Hepatocyte (in vitro differentiated cells): ENCODE data around the gene SIK2. TPM values are rescaled to one million over a fixed set of nuclear protein-coding genes. Genes with fewer than 3 reads are reported as not detected.

Source experiments
- DNase-seq: peaks from one replicate; pipeline ENCODE4 v3.0.0-alpha.2; 2016; ENCODE audit warnings: low spot score
- H2AFZ ChIP-seq: fragments of 200-600 bp; sonication (generic); 2 replicates; pipeline ENCODE4 v1.6.0; 2016; ENCODE audit warnings: antibody characterized with exemption, mild to moderate bottlenecking
- H3K27ac ChIP-seq: fragments of 200-600 bp; sonication (generic); 2 replicates; pipeline ENCODE4 v1.5.1; 2016; ENCODE audit warnings: mild to moderate bottlenecking
- H3K27me3 ChIP-seq: fragments of 200-600 bp; sonication (generic); 2 replicates; pipeline ENCODE4 v1.6.1; 2016
- H3K36me3 ChIP-seq: fragments of 200-600 bp; sonication (generic); replicated peaks from 2 replicates; pipeline ENCODE4 v1.5.1; 2016; ENCODE audit warnings: low read depth; ENCODE audit not compliant: insufficient read depth
- H3K4me1 ChIP-seq: fragments of 200-600 bp; sonication (generic); 2 replicates; pipeline ENCODE4 v1.5.1; 2016; ENCODE audit warnings: mild to moderate bottlenecking, moderate library complexity; ENCODE audit not compliant: insufficient read depth
- H3K4me2 ChIP-seq: fragments of 200-600 bp; sonication (generic); 2 replicates; pipeline ENCODE4 v1.6.0; 2016
- H3K4me3 ChIP-seq: fragments of 200-600 bp; sonication (generic); 2 replicates; pipeline ENCODE4 v1.5.1; 2016; ENCODE audit warnings: mild to moderate bottlenecking
- H3K79me2 ChIP-seq: fragments of 200-600 bp; sonication (generic); 2 replicates; pipeline ENCODE4 v1.6.0; 2017; ENCODE audit warnings: mild to moderate bottlenecking
- H3K9me2 ChIP-seq: fragments of 200-600 bp; sonication (generic); replicated peaks from 2 replicates; pipeline ENCODE4 v1.6.0; 2017; ENCODE audit warnings: mild to moderate bottlenecking; ENCODE audit not compliant: insufficient read depth
- H3K9me3 ChIP-seq: fragments of 200-600 bp; sonication (generic); 2 replicates; pipeline ENCODE4 v1.5.1; 2016; ENCODE audit warnings: low read depth, mild to moderate bottlenecking
- H4K20me1 ChIP-seq: fragments of 200-600 bp; sonication (generic); 2 replicates; pipeline ENCODE4 v1.6.0; 2016; ENCODE audit warnings: mild to moderate bottlenecking; ENCODE audit not compliant: insufficient read depth, poor library complexity, severe bottlenecking
- EZH2 ChIP-seq: fragments of 200-600 bp; sonication (generic); IDR thresholded peaks from 2 replicates; pipeline ENCODE4 v1.6.1; 2016; ENCODE audit warnings: antibody characterized with exemption, mild to moderate bottlenecking, borderline replicate concordance
- EZH2phosphoT487 ChIP-seq: fragments of 200-600 bp; sonication (generic); IDR thresholded peaks from one replicate; pipeline ENCODE4 v1.6.1; 2018; ENCODE audit warnings: antibody characterized with exemption, mild to moderate bottlenecking, low read depth, moderate library complexity; ENCODE audit not compliant: unreplicated experiment, severe bottlenecking
- WGBS: methylation state at CpG from one replicate; pipeline ENCODE4 v1.1.6; 2016; ENCODE audit warnings: low lambda C conversion rate; ENCODE audit errors: missing lambda C conversion rate; 5-methylcytosine and 5-hydroxymethylcytosine counted together
- polyA plus RNA-seq: library from polyadenylated mRNA; unstranded; fragments of >200 nt; fragmentation: Nextera tagmentation; extraction: Ambion mirVana; gene quantifications from 2 replicates; pipeline ENCODE4 v1.2.1, GENCODE V29; 2016
- total RNA-seq: library from RNA; depleted of rRNA; stranded (reverse); fragments of >200 nt; gene quantifications from 2 replicates; pipeline ENCODE4 v1.2.3, GENCODE V29; 2014
- TF ChIP-seq, protein P1 (sequence below): fragments of 200-600 bp; sonication (generic); IDR thresholded peaks from 2 replicates; pipeline ENCODE4 v1.5.1; 2016; ENCODE audit warnings: antibody characterized with exemption, mild to moderate bottlenecking; ENCODE audit not compliant: poor library complexity

SIK2 gene
- total and polyA plus RNA-seq, 2 experiments from 2014 or later = 3.1 to 22.2 TPM

- no peaks in the 10 kb centered on the region for H3K36me3 ChIP-seq
- no peaks in the 10 kb centered on the region for H3K79me2 ChIP-seq
- H3K4me3 ChIP-seq = no peak overlapping the region
- H3K4me2 ChIP-seq = no peak overlapping the region
- no peaks in the 10 kb centered on the region for H3K9me3 ChIP-seq
- peak overlapping the region; percentile 18 for H3K27ac ChIP-seq
- H3K9me2 ChIP-seq = no peaks in the 10 kb centered on the region
- no peaks in the 10 kb centered on the region for H3K27me3 ChIP-seq
- no peak for DNase-seq
- H3K4me1 ChIP-seq = peaks cover 25% of the 10 kb centered on the region
- no peak overlapping the region for H2AFZ ChIP-seq
- WGBS = 81% methylated on average over 10 of the region's 10 CpGs
- H4K20me1 ChIP-seq = no peaks in the 10 kb centered on the region
- TF ChIP-seq EZH2 (no peak), EZH2phosphoT487 (no peak)
Observed at GRCh38 chr11:111729071-111729830, 127.0 kb downstream of the SIK2 start.

DNA sequence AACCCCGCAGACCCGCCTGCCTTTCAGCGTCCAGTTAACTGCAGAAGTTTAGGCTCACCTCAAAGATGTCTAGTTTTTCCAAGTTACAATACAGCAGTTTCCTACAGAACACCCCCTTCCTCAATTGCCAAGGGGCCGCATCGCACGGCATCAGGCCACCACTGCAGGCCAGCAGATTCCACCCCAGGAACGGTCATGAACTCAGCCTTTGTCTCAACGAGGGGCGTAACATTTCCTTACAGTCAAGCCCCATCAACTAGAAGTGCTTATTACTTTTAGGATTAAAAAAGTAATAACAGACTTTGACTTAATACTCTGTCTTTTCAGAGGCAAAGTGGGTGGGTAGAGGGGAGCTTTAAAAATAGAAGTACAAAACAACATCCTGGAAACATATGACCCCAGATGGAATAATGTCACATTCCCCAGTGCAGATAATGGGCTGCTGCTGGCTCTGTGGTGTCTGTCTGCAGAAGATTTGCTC lies 127.6 kb downstream of the SIK2 start:
- WGBS = 81% methylated on average over 9 of the region's 9 CpGs
- Histone ChIP-seq H3K79me2 (no peaks in the 10 kb centered on the region), H3K36me3 (no peaks in the 10 kb centered on the region), H3K27me3 (no peaks in the 10 kb centered on the region), H3K4me3 (no peak overlapping the region), H3K4me1 (peaks cover 27% of the 10 kb centered on the region), H3K4me2 (no peak overlapping the region), H3K9me2 (no peaks in the 10 kb centered on the region), H3K27ac (peak overlapping the region; percentile 18), H2AFZ (no peak overlapping the region), H3K9me3 (no peaks in the 10 kb centered on the region), H4K20me1 (no peaks in the 10 kb centered on the region)
- DNase-seq = no peak
- no peak for TF ChIP-seq EZH2phosphoT487
- TF ChIP-seq EZH2 = no peak
- TF ChIP-seq, protein P1, sequence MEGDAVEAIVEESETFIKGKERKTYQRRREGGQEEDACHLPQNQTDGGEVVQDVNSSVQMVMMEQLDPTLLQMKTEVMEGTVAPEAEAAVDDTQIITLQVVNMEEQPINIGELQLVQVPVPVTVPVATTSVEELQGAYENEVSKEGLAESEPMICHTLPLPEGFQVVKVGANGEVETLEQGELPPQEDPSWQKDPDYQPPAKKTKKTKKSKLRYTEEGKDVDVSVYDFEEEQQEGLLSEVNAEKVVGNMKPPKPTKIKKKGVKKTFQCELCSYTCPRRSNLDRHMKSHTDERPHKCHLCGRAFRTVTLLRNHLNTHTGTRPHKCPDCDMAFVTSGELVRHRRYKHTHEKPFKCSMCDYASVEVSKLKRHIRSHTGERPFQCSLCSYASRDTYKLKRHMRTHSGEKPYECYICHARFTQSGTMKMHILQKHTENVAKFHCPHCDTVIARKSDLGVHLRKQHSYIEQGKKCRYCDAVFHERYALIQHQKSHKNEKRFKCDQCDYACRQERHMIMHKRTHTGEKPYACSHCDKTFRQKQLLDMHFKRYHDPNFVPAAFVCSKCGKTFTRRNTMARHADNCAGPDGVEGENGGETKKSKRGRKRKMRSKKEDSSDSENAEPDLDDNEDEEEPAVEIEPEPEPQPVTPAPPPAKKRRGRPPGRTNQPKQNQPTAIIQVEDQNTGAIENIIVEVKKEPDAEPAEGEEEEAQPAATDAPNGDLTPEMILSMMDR = no peak

GRCh38 chr11:111730871-111731591 lies 128.8 kb downstream of the SIK2 start:
- 77% methylated on average over 22 of the region's 22 CpGs for WGBS
- H3K4me2 ChIP-seq = no peak overlapping the region
- H3K79me2 ChIP-seq = no peaks in the 10 kb centered on the region
- DNase-seq = peak; percentile 61
- TF ChIP-seq EZH2phosphoT487 (no peak), EZH2 (no peak)
- TF ChIP-seq, protein P1 = no peak
- peaks cover 33% of the 10 kb centered on the region for H3K4me1 ChIP-seq
- H3K9me3 ChIP-seq = no peaks in the 10 kb centered on the region
- no peak overlapping the region for H3K4me3 ChIP-seq
- H3K36me3 ChIP-seq = no peaks in the 10 kb centered on the region
- no peaks in the 10 kb centered on the region for H4K20me1 ChIP-seq
- H3K27me3 ChIP-seq = no peaks in the 10 kb centered on the region
- no peak overlapping the region for H2AFZ ChIP-seq
- peak overlapping the region; percentile 18 for H3K27ac ChIP-seq
- no peaks in the 10 kb centered on the region for H3K9me2 ChIP-seq

- Histone ChIP-seq H3K27me3 (no peaks in the 10 kb centered on the region), H2AFZ (no peak overlapping the region), H3K4me3 (no peak overlapping the region), H4K20me1 (no peaks in the 10 kb centered on the region), H3K4me2 (no peak overlapping the region), H3K4me1 (peaks cover 41% of the 10 kb centered on the region), H3K9me2 (no peaks in the 10 kb centered on the region), H3K79me2 (no peaks in the 10 kb centered on the region), H3K36me3 (no peaks in the 10 kb centered on the region), H3K27ac (peak overlapping the region; percentile 6), H3K9me3 (no peaks in the 10 kb centered on the region)
- no peak for DNase-seq
- WGBS = 93% methylated on average over 5 of the region's 5 CpGs
- TF ChIP-seq EZH2phosphoT487 = no peak
- TF ChIP-seq EZH2 = no peak
- TF ChIP-seq, protein P1 = no peak
Observed at GRCh38 chr11:111731821-111732220, 129.6 kb downstream of the SIK2 start.
